H9 (cell line): Measurements from ENCODE around the gene DCC. TPM values are rescaled to one million over a fixed set of nuclear protein-coding genes. Genes with fewer than 3 reads are reported as not detected.

ENCODE experiments used
- DNase-seq: peaks from one replicate; pipeline ENCODE4 v3.0.0-alpha.2; 2017
- H2AFZ ChIP-seq: one replicate; pipeline ENCODE4 v1.6.1; 2013; ENCODE audit warnings: mild to moderate bottlenecking, low read length, control low read depth, moderate library complexity
- H2AK5ac ChIP-seq: 2 replicates; pipeline ENCODE4 v1.6.1; 2013; ENCODE audit warnings: low read length, control low read depth, mixed read lengths; ENCODE audit not compliant: insufficient read length
- H2BK120ac ChIP-seq: one replicate; pipeline ENCODE4 v1.6.1; 2013; ENCODE audit warnings: low read depth, mild to moderate bottlenecking, low read length, control low read depth, inconsistent platforms; ENCODE audit not compliant: poor library complexity, severe bottlenecking
- H2BK12ac ChIP-seq: 2 replicates; pipeline ENCODE4 v1.6.1; 2013; ENCODE audit warnings: low read length, control low read depth, mixed read lengths, low read depth; ENCODE audit not compliant: insufficient read length
- H2BK15ac ChIP-seq: 2 replicates; pipeline ENCODE4 v1.6.1; 2013; ENCODE audit warnings: low read depth, low read length, control low read depth
- H2BK20ac ChIP-seq: one replicate; pipeline ENCODE4 v1.6.1; 2013; ENCODE audit warnings: low read depth, mild to moderate bottlenecking, low read length, control low read depth, inconsistent platforms; ENCODE audit not compliant: poor library complexity, severe bottlenecking
- H2BK5ac ChIP-seq: 2 replicates; pipeline ENCODE4 v1.6.1; 2013; ENCODE audit warnings: low read length, control low read depth, mixed read lengths; ENCODE audit not compliant: insufficient read length
- H3K14ac ChIP-seq: 2 replicates; pipeline ENCODE4 v1.6.1; 2013; ENCODE audit warnings: low read length, control low read depth; ENCODE audit not compliant: insufficient read depth
- H3K18ac ChIP-seq: 2 replicates; pipeline ENCODE4 v1.6.1; 2013; ENCODE audit warnings: low read depth, mild to moderate bottlenecking, mixed read lengths, low read length, control low read depth; ENCODE audit not compliant: insufficient read length
- H3K23ac ChIP-seq: 2 replicates; pipeline ENCODE4 v1.6.1; 2013; ENCODE audit warnings: low read length, control low read depth, mixed read lengths, low read depth; ENCODE audit not compliant: insufficient read length
- H3K23me2 ChIP-seq: 2 replicates; pipeline ENCODE4 v1.6.1; 2013; ENCODE audit warnings: low read depth, mild to moderate bottlenecking, mixed read lengths, low read length, control low read depth; ENCODE audit not compliant: insufficient read length, poor library complexity, severe bottlenecking
- H3K27ac ChIP-seq: 2 replicates; pipeline ENCODE4 v1.5.1; 2013; ENCODE audit warnings: low read length, control low read depth, mixed read lengths, low read depth; ENCODE audit not compliant: insufficient read length
- H3K27me3 ChIP-seq: 2 replicates; pipeline ENCODE4 v1.6.1; 2013; ENCODE audit warnings: low read length, control low read depth, inconsistent platforms; ENCODE audit not compliant: insufficient read depth
- H3K4ac ChIP-seq: 2 replicates; pipeline ENCODE4 v1.6.1; 2013; ENCODE audit warnings: low read depth, mild to moderate bottlenecking, control low read depth, inconsistent platforms, low read length, moderate library complexity
- H3K4me1 ChIP-seq: 2 replicates; pipeline ENCODE4 v1.6.1; 2013; ENCODE audit warnings: low read length, control low read depth, inconsistent platforms; ENCODE audit not compliant: insufficient read depth
- H3K4me2 ChIP-seq: 2 replicates; pipeline ENCODE4 v1.6.1; 2013; ENCODE audit warnings: low read length, control low read depth, mixed read lengths; ENCODE audit not compliant: insufficient read length, insufficient read depth
- H3K56ac ChIP-seq: 2 replicates; pipeline ENCODE4 v1.6.1; 2013; ENCODE audit warnings: low read depth, mild to moderate bottlenecking, mixed read lengths, low read length, control low read depth; ENCODE audit not compliant: insufficient read length
- H3K79me1 ChIP-seq: 2 replicates; pipeline ENCODE4 v1.6.1; 2013; ENCODE audit warnings: low read depth, mild to moderate bottlenecking, moderate library complexity, low read length, control low read depth, inconsistent platforms; ENCODE audit not compliant: insufficient read depth, poor library complexity, severe bottlenecking
- H3K79me2 ChIP-seq: 2 replicates; pipeline ENCODE4 v1.6.1; 2013; ENCODE audit warnings: low read length, control low read depth, inconsistent platforms; ENCODE audit not compliant: insufficient read depth
- H3K9ac ChIP-seq: 2 replicates; pipeline ENCODE4 v1.6.1; 2013; ENCODE audit warnings: low read length, control low read depth, mixed read lengths; ENCODE audit not compliant: insufficient read length; ENCODE audit errors: extremely low read depth
- H3K9me3 ChIP-seq: one replicate; pipeline ENCODE4 v1.6.1; 2013; ENCODE audit warnings: low read depth, low read length, inconsistent platforms; ENCODE audit not compliant: control insufficient read depth
- H3T11ph ChIP-seq: one replicate; pipeline ENCODE4 v1.6.1; 2013; ENCODE audit warnings: mild to moderate bottlenecking, low read length, control low read depth, inconsistent platforms
- H4K20me1 ChIP-seq: one replicate; pipeline ENCODE4 v1.6.1; 2013; ENCODE audit not compliant: control insufficient read depth, insufficient read length, insufficient read depth
- H4K5ac ChIP-seq: 2 replicates; pipeline ENCODE4 v1.6.1; 2013; ENCODE audit warnings: low read depth, mild to moderate bottlenecking, mixed read lengths, low read length, control low read depth; ENCODE audit not compliant: insufficient read length
- H4K8ac ChIP-seq: replicated peaks from 2 replicates; pipeline ENCODE4 v1.6.1; 2013; ENCODE audit warnings: low read length, control low read depth, mixed read lengths, low read depth; ENCODE audit not compliant: insufficient read length
- H4K91ac ChIP-seq: 2 replicates; pipeline ENCODE4 v1.6.1; 2013; ENCODE audit warnings: low read depth, mild to moderate bottlenecking, moderate library complexity, mixed read lengths, low read length, control low read depth; ENCODE audit not compliant: insufficient read length
- H3K27ac Mint-ChIP-seq, 3 experiments: 2 replicates in 2 of 3; 3 replicates in 1 of 3; pipeline ENCODE4 v1.8.0; 2020 to 2021; ENCODE audit warnings: mixed read lengths in 3 of 3, mild to moderate bottlenecking in 1 of 3, moderate library complexity in 1 of 3
- H3K27me3 Mint-ChIP-seq: 2 replicates; pipeline ENCODE4 v1.8.0; 2021; ENCODE audit warnings: low read depth, mild to moderate bottlenecking, moderate library complexity, mixed read lengths
- H3K36me3 Mint-ChIP-seq, 3 experiments: 2 replicates in 2 of 3; 3 replicates in 1 of 3; pipeline ENCODE4 v1.8.0; 2020 to 2021; ENCODE audit warnings: low read depth in 3 of 3, mixed read lengths in 3 of 3; ENCODE audit not compliant: insufficient read depth in 1 of 3
- H3K4me1 Mint-ChIP-seq, 2 experiments: 2 replicates each; pipeline ENCODE4 v1.8.0; 2020; ENCODE audit warnings: mixed read lengths in 2 of 2
- H3K4me3 Mint-ChIP-seq, 2 experiments: 2 replicates in 1 of 2; 3 replicates in 1 of 2; pipeline ENCODE4 v1.8.0; 2020 to 2021; ENCODE audit warnings: mild to moderate bottlenecking in 2 of 2, mixed read lengths in 2 of 2, moderate library complexity in 1 of 2
- H3K9me3 Mint-ChIP-seq, 2 experiments: 2 replicates in 1 of 2; 3 replicates in 1 of 2; pipeline ENCODE4 v1.8.0; 2020; ENCODE audit warnings: mild to moderate bottlenecking in 2 of 2, mixed read lengths in 2 of 2, moderate library complexity in 1 of 2
- CTCF ChIP-seq: fragments of 200-600 bp; sonication (generic); conservative IDR thresholded peaks from 3 replicates; pipeline ENCODE4 v1.8.0; 2021; ENCODE audit warnings: antibody characterized with exemption, mild to moderate bottlenecking
- WGBS: extraction: QIAGEN DNeasy Blood & Tissue Kit; methylation state at CpG from one replicate; pipeline ENCODE4 v1.1.7; 2013; ENCODE audit warnings: missing lambda C conversion rate, low lambda C conversion rate, mixed read lengths; ENCODE audit not compliant: insufficient read length; ENCODE audit errors: extremely low coverage; 5-methylcytosine and 5-hydroxymethylcytosine counted together
- total RNA-seq: library from RNA; stranded (reverse); gene quantifications from 2 replicates; pipeline ENCODE4 v1.2.1, GENCODE V29; 2021

The DCC gene
- total RNA-seq, 1 experiment from 2014 or later: 0.35 TPM

DNA sequence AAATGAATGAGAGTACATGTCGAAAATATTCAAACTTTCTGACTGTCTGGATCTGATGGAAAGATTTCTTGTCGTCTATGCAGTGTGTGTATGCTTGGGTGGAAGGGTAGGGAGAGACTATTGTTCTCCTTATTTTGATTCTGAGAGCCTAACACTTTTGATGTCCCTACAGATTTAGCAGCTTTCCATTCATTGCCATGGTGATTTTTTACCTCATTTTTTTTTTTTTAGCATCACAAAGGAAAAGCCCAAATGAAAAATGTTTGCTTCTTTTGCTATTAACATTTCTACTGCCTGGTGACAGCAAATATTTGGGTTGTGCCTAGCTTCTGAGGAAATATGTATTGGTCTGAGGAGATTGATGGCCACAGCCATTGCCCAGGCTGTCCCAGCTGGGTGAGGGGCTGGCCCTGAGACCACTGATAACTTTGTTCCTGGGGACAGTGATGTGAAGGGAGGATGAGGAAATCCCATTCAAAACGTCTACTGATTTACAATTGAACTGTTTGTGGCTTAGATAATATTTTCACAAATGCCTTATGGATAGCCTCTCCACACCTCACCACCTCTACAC, 558.6 kb downstream of the DCC start:
- no peak overlapping the region for H3K4me3 Mint-ChIP-seq
- no peak for DNase-seq
- H3K4me1 ChIP-seq: no peaks in the 10 kb centered on the region
- no peak overlapping the region for H3K27ac ChIP-seq
- H3K9ac ChIP-seq: no peak overlapping the region
- no peak overlapping the region for H2BK12ac ChIP-seq
- H3K18ac ChIP-seq: no peak overlapping the region
- H3K56ac ChIP-seq: no peak overlapping the region
- H3K27ac Mint-ChIP-seq: no peak overlapping the region
- H3K79me2 ChIP-seq: no peaks in the 10 kb centered on the region
- H2BK5ac ChIP-seq: no peak overlapping the region
- no peak overlapping the region for H2BK120ac ChIP-seq
- no peak overlapping the region for H3K4ac ChIP-seq
- H2BK15ac ChIP-seq: no peak overlapping the region
- H3K23ac ChIP-seq: no peak overlapping the region
- H3T11ph ChIP-seq: no peak overlapping the region
- H4K20me1 ChIP-seq: no peaks in the 10 kb centered on the region
- no peak overlapping the region for H2AK5ac ChIP-seq
- H3K36me3 Mint-ChIP-seq: no peaks in the 10 kb centered on the region
- no peaks in the 10 kb centered on the region for H3K27me3 ChIP-seq
- no peak for TF ChIP-seq CTCF
- H2AFZ ChIP-seq: no peak overlapping the region
- H3K4me2 ChIP-seq: no peak overlapping the region
- H2BK20ac ChIP-seq: no peak overlapping the region
- H3K27me3 Mint-ChIP-seq: no peaks in the 10 kb centered on the region
- H4K8ac ChIP-seq: no peak overlapping the region
- no peaks in the 10 kb centered on the region for H3K23me2 ChIP-seq
- H3K9me3 Mint-ChIP-seq: no peaks in the 10 kb centered on the region
- H4K91ac ChIP-seq: no peak overlapping the region
- no peaks in the 10 kb centered on the region for H3K9me3 ChIP-seq
- no peak overlapping the region for H4K5ac ChIP-seq
- no peak overlapping the region for H3K14ac ChIP-seq
- no CpG with 5 or more reads among the region's 3 CpGs for WGBS
- H3K4me1 Mint-ChIP-seq: peaks cover 0 to 7% of the 10 kb centered on the region in 2 experiments; a peak in 2 of 4 replicates
- no peaks in the 10 kb centered on the region for H3K79me1 ChIP-seq
